Right atrium auricular region (tissue), 2 donors: ENCODE measurements around the gene SHISAL1. TPM values are rescaled to one million over a fixed set of nuclear protein-coding genes. Genes with fewer than 3 reads are reported as not detected.

ENCODE experiments used
- DNase-seq: peaks from one replicate; pipeline ENCODE4 v3.0.0-alpha.2; 2019; ENCODE audit warnings: low spot score
- H3K27ac ChIP-seq, 2 donors: fragments of 200-600 bp; sonication (generic); 1 replicate in 1 of 2; 2 replicates in 1 of 2; pipeline ENCODE4 v1.5.1; 2016 to 2019
- H3K27me3 ChIP-seq, 2 donors: fragments of 200-600 bp; sonication (generic); one replicate each; pipeline versions ENCODE4 v1.5.1 to v1.6.0; 2017 to 2019
- H3K36me3 ChIP-seq: fragments of 200-600 bp; sonication (generic); one replicate; pipeline ENCODE4 v1.5.1; 2016
- H3K4me1 ChIP-seq, 2 donors: fragments of 200-600 bp; sonication (generic); one replicate each; pipeline versions ENCODE4 v1.5.1 to v1.6.0; 2017 to 2019
- H3K4me3 ChIP-seq, 2 donors: fragments of 200-600 bp; sonication (generic); 1 replicate in 1 of 2; 2 replicates in 1 of 2; pipeline ENCODE4 v1.5.1; 2017 to 2019; ENCODE audit warnings: mild to moderate bottlenecking in 1 of 2, moderate library complexity in 1 of 2
- H3K9me3 ChIP-seq, 2 donors: fragments of 200-600 bp; sonication (generic); one replicate each; pipeline ENCODE4 v1.5.1; 2019
- CTCF ChIP-seq, 2 donors: fragments of 200-600 bp; sonication (generic); IDR thresholded peaks; one replicate each; pipeline ENCODE4 v1.5.1; 2019; ENCODE audit warnings: antibody characterized with exemption in 2 of 2
- total RNA-seq, 2 donors: library from RNA; depleted of rRNA; stranded (reverse); fragments of >200 nt; gene quantifications; one replicate each; pipeline ENCODE4 v1.1.0, GENCODE V29; 2016

Gene SHISAL1
- total RNA-seq, 2 donors from 2014 or later = 0.26 to 2.0 TPM

- Histone ChIP-seq H3K27ac (no peak overlapping the region), H3K4me3 (no peak overlapping the region), H3K9me3 (no peaks in the 10 kb centered on the region), H3K27me3 (no peaks in the 10 kb centered on the region), H3K4me1 (peaks cover 0 to 5% of the 10 kb centered on the region in 2 donors), H3K36me3 (no peaks in the 10 kb centered on the region)
- no peak for DNase-seq
- no peak for TF ChIP-seq CTCF (IDR thresholded peaks at IDR 0.05)
Measured at GRCh38 chr22:44263547-44263946, 49.2 kb downstream of the SHISAL1 start.

DNA sequence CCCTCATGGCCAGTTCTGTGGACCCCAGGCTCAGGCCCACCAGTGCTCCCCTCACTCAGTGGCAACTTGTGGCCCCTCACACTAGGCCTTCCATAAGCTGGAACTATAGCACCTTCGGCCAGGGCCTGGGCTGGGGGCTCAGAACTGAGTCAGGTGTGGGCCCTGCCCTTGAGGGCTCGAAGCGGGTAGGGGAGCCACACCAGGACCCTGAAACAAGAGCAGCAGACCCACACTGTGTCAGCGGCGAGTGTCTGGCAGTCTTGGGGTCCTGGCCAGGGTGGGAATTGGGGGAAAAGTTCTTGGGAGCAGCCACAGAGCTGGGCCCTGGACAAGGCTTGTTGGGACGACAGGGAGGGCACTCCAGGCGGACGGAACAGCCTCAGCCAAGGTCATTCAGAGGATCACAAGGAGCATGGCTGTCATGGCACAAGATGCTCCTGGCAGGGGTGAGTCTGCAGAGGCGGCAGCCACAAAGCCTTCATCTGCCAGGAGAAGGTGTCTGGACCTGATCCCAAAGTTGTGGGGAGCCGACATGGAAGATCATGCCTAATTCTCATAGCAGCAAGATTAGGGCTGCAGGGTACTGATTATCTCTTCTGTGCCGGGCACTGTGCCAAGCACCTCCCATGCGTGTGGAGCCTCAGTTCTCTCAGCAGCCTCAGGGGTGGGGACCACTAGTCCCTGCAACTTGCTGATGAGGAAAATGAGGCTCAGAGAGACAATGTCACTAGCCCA is 50.7 kb downstream of the SHISAL1 start:
- Histone ChIP-seq H3K36me3 (no peaks in the 10 kb centered on the region), H3K9me3 (no peaks in the 10 kb centered on the region), H3K4me3 (no peak overlapping the region), H3K4me1 (peaks cover 0 to 5% of the 10 kb centered on the region in 2 donors), H3K27ac (no peak overlapping the region), H3K27me3 (no peaks in the 10 kb centered on the region)
- TF ChIP-seq CTCF (IDR thresholded peaks at IDR 0.05) = no peak
- DNase-seq = no peak

DNA sequence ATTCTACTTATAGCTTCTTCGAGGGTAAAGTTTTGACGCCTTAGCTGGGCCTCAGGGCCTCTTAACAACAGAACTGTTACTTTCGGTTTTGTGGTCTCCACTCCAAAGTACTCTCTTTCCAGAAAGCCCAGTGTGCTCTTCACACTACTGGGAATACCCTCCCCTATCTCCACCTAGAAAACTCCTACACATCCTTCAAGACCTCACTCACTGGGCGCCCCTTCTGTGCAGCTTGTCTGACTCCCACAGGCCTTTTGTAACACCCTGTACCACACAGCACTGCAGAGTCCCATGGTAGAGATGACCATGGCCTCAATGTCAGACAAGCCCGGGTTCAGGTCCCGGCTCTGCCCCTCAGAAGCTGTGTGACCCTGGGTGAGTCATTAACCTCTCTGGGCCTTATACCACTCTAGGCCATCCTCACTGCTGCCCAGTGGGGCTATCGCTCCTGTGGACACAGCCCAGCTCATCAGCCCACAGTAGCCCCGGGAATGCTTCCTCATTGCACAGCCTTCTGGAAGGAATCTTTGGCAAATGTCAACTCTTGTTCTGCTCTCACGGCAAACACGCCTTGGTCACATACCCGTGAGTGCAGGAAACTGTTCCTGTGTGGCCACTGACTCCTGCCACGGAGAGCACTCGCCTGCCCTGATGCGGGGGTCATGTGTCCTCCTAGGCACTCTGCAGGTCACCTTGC is 51.4 kb downstream of the SHISAL1 start:
- H3K27me3 ChIP-seq = no peaks in the 10 kb centered on the region
- H3K27ac ChIP-seq = no peak overlapping the region
- H3K4me3 ChIP-seq = no peak overlapping the region
- H3K4me1 ChIP-seq = peaks cover 0 to 5% of the 10 kb centered on the region in 2 donors
- TF ChIP-seq CTCF (IDR thresholded peaks at IDR 0.05) = no peak
- no peak for DNase-seq
- H3K36me3 ChIP-seq = no peaks in the 10 kb centered on the region
- H3K9me3 ChIP-seq = no peaks in the 10 kb centered on the region

DNA sequence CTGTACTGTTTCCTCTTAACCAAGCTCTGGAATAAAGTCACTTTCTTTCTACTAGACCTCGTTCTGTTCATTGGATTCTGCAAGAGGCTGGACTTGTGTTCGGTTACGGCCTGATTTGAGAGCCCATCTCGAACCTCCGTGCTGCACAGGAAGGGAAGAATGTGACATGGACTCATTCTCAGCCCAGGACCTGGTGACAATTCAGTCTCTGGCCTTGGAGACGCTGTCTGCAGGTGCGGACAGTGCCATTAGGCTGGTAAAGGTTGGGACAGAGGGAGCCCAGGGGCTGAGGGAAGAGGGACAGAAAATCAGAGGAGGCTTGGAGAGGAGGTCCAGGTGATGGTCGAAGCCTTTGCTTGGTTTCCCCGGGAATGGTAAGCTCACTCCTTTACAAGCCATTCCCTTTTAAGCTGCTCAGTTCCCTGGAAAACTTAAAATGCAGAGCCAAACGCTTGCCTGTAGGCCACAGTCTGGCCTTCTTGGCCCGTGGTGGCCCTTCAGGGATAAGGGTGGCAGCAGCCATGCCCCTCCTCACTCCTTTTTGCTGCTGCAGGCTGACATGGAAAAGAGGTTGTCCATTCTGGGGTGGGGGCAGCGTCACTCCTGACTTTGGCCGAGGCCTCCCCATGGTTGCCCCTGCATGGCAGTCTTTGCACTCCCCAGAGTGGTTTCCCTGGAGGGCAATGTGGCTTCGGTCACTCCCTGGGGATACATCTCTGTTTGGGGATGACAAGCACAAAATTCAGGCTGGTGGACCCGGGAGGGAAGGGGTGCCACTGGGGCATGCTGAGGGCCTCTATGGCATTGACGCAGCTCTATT is 52.3 kb downstream of the SHISAL1 start:
- Histone ChIP-seq H3K4me3 (no peak overlapping the region), H3K9me3 (no peaks in the 10 kb centered on the region), H3K27ac (no peak overlapping the region), H3K36me3 (no peaks in the 10 kb centered on the region), H3K27me3 (no peaks in the 10 kb centered on the region), H3K4me1 (peaks cover 0 to 5% of the 10 kb centered on the region in 2 donors)
- TF ChIP-seq CTCF (IDR thresholded peaks at IDR 0.05) = no peak
- no peak for DNase-seq

DNA sequence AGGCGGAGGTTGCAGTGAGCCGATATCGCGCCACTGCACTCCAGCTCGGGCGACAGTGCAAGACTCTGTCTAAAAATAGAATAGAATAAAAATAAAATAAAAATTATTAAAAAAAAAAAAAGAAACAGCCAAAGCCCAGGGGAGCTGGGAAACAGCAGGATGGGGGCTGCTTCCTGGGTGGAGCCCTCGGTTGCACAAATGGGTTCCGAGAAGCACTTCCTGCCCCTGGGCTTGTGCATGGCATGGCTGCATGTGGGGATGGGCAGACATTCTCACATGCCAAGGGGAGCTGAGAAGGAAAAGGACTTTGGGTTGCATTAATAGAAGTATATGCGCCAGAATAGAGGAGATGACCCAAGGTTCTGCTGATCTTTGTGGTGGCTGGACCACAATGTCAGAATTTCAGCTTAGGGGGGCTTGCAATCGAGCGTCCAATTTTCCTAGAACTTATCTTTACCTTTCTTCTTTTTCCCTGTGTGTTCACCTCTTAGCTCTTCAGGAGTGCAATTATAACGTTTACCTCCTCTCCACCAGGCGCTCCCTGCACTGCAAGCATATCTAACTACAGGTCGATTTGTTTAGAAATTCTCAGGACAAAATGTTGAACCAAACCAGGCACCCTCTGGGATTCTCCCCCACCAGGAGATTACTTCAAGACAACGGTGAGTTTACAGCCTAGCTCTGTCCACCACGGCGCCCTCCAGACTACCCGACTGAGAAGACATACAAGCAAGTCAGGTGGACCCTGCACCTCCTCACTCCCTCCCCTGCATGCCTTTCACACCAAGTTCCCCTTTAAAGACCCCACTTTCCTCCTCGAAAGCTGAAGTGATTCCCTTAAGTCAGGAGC is 53.2 kb downstream of the SHISAL1 start:
- H3K27me3 ChIP-seq = no peaks in the 10 kb centered on the region
- DNase-seq = no peak

More for the DNA sequence above, 53.2 kb downstream of the SHISAL1 start:
- no peak for TF ChIP-seq CTCF (IDR thresholded peaks at IDR 0.05)
- Histone ChIP-seq H3K27ac (no peak overlapping the region), H3K4me1 (peaks cover 0 to 5% of the 10 kb centered on the region in 2 donors), H3K36me3 (no peaks in the 10 kb centered on the region), H3K9me3 (no peaks in the 10 kb centered on the region), H3K4me3 (no peak overlapping the region)
